Gastroesophageal sphincter (tissue), 4 donors: ENCODE results near the gene BCL2A1. TPM values are rescaled to one million over a fixed set of nuclear protein-coding genes. Genes with fewer than 3 reads are reported as not detected.

ENCODE experiments used
- ATAC-seq: fragments of 150-250 bp; one replicate; pipeline ENCODE4 v1.9.1; 2016; ENCODE audit warnings: mild to moderate bottlenecking, moderate library complexity
- H3K27ac ChIP-seq, 4 donors: fragments of 200-600 bp; sonication (generic) in 3 of 4; 1 replicate in 3 of 4; 2 replicates in 1 of 4; pipeline ENCODE4 v1.5.1; 2016 to 2019
- H3K27me3 ChIP-seq: fragments of 200-600 bp; sonication (generic); one replicate; pipeline ENCODE4 v1.5.1; 2019
- H3K36me3 ChIP-seq, 2 donors: fragments of 200-600 bp; sonication (generic); one replicate each; pipeline ENCODE4 v1.5.1; 2019; ENCODE audit warnings: control low read depth in 1 of 2
- H3K4me1 ChIP-seq, 3 donors: fragments of 200-600 bp; sonication (generic); 1 replicate in 2 of 3; 2 replicates in 1 of 3; pipeline ENCODE4 v1.5.1; 2016 to 2019; ENCODE audit warnings: control low read depth in 2 of 3
- H3K4me3 ChIP-seq, 2 donors: fragments of 200-600 bp; sonication (generic); one replicate each; pipeline ENCODE4 v1.5.1; 2019; ENCODE audit warnings: mild to moderate bottlenecking in 1 of 2, moderate library complexity in 1 of 2
- H3K9me3 ChIP-seq, 3 donors: fragments of 200-600 bp; sonication (generic); one replicate each; pipeline ENCODE4 v1.5.1; 2017 to 2019; ENCODE audit warnings: control low read depth in 2 of 3
- CTCF ChIP-seq, 4 experiments: fragments of 200-600 bp in 2 of 4; fragments of 450-650 bp in 2 of 4; sonication (generic) in 1 of 4; IDR thresholded peaks; one replicate each; pipeline ENCODE4 v1.5.1; 2017 to 2019; ENCODE audit warnings: antibody characterized with exemption in 4 of 4, mild to moderate bottlenecking in 2 of 4, moderate library complexity in 2 of 4
- EP300 ChIP-seq: sonication (generic); formaldehyde crosslinking; IDR thresholded peaks from one replicate; pipeline ENCODE4 v1.6.1; 2017; ENCODE audit warnings: antibody characterized with exemption, mild to moderate bottlenecking
- POLR2A ChIP-seq, 2 donors: fragments of 450-650 bp; IDR thresholded peaks; one replicate each; pipeline ENCODE4 v1.6.1; 2017; ENCODE audit warnings: antibody characterized with exemption in 2 of 2, mild to moderate bottlenecking in 2 of 2, moderate library complexity in 1 of 2
- POLR2AphosphoS5 ChIP-seq: sonication (generic); formaldehyde crosslinking; IDR thresholded peaks from one replicate; pipeline ENCODE4 v1.6.1; 2017; ENCODE audit warnings: antibody characterized with exemption
- WGBS, 2 donors: methylation state at CpG; one replicate each; pipeline ENCODE4 v1.1.5; 2018; ENCODE audit warnings: low coverage in 1 of 2; 5-methylcytosine and 5-hydroxymethylcytosine counted together
- total RNA-seq, 4 donors: library from RNA; depleted of rRNA; stranded (reverse); fragments of >200 nt; gene quantifications; one replicate each; pipeline ENCODE4 v1.1.0, GENCODE V29; 2016

BCL2A1 gene
- total RNA-seq, 4 donors from 2014 or later, result 0.62 to 13.3 TPM; not detected in 2

GRCh38 chr15:79989183-79989582, 18.2 kb upstream of the BCL2A1 start:
- Histone ChIP-seq H3K36me3 (no peaks in the 10 kb centered on the region), H3K4me3 (no peak overlapping the region)

GRCh38 chr15:79988448-79989117, 17.6 kb upstream of the BCL2A1 start:
- no peaks in the 10 kb centered on the region for H3K36me3 ChIP-seq
- TF ChIP-seq CTCF (IDR thresholded peaks at IDR 0.05) (no peak), POLR2AphosphoS5 (no peak), EP300 (no peak), POLR2A (IDR thresholded peaks at IDR 0.05) (no peak)
- ATAC-seq, result no peak
- H3K9me3 ChIP-seq, result no peaks in the 10 kb centered on the region
- H3K4me1 ChIP-seq, result no peaks in the 10 kb centered on the region
- no peak overlapping the region for H3K4me3 ChIP-seq
- H3K27me3 ChIP-seq, result no peaks in the 10 kb centered on the region
- WGBS, 2 donors, result 89% methylated on average over 3 of the region's 3 CpGs; no CpG with 5 or more reads in 1 of the 2 donors
- no peak overlapping the region for H3K27ac ChIP-seq

More at GRCh38 chr15:79989183-79989582, 18.2 kb upstream of the BCL2A1 start:
- H3K27me3 ChIP-seq, result no peaks in the 10 kb centered on the region
- ATAC-seq, result no peak
- H3K27ac ChIP-seq, result no peak overlapping the region
- TF ChIP-seq CTCF (IDR thresholded peaks at IDR 0.05) (no peak), EP300 (no peak), POLR2A (IDR thresholded peaks at IDR 0.05) (no peak), POLR2AphosphoS5 (no peak)
- H3K4me1 ChIP-seq, result no peaks in the 10 kb centered on the region
- H3K9me3 ChIP-seq, result no peaks in the 10 kb centered on the region
- WGBS, 2 donors, result no CpG with 5 or more reads among the region's 2 CpGs

GRCh38 chr15:79987969-79988368, 17.0 kb upstream of the BCL2A1 start:
- Histone ChIP-seq H3K27ac (no peak overlapping the region), H3K9me3 (no peaks in the 10 kb centered on the region), H3K36me3 (no peaks in the 10 kb centered on the region), H3K4me1 (no peaks in the 10 kb centered on the region), H3K4me3 (no peak overlapping the region), H3K27me3 (no peaks in the 10 kb centered on the region)
- WGBS, 2 donors, result 84 to 85% methylated on average over 2 to 3 of the region's 3 CpGs
- TF ChIP-seq CTCF (IDR thresholded peaks at IDR 0.05) (no peak), EP300 (no peak), POLR2A (IDR thresholded peaks at IDR 0.05) (no peak), POLR2AphosphoS5 (no peak)
- ATAC-seq, result no peak

GRCh38 chr15:79987569-79987955, 16.6 kb upstream of the BCL2A1 start:
- no peak for ATAC-seq
- Histone ChIP-seq H3K27ac (no peak overlapping the region), H3K9me3 (no peaks in the 10 kb centered on the region), H3K4me3 (no peak overlapping the region), H3K36me3 (no peaks in the 10 kb centered on the region), H3K4me1 (no peaks in the 10 kb centered on the region), H3K27me3 (no peaks in the 10 kb centered on the region)
- 59 to 70% methylated on average over 7 of the region's 7 CpGs for WGBS, 2 donors
- TF ChIP-seq CTCF (IDR thresholded peaks at IDR 0.05) (no peak), EP300 (no peak), POLR2A (IDR thresholded peaks at IDR 0.05) (no peak)

- Histone ChIP-seq H3K9me3 (no peaks in the 10 kb centered on the region), H3K4me1 (no peaks in the 10 kb centered on the region), H3K4me3 (no peak overlapping the region), H3K27ac (no peak overlapping the region), H3K27me3 (no peaks in the 10 kb centered on the region), H3K36me3 (no peaks in the 10 kb centered on the region)
- TF ChIP-seq POLR2A (IDR thresholded peaks at IDR 0.05) (no peak), CTCF (IDR thresholded peaks at IDR 0.05) (no peak), EP300 (no peak), POLR2AphosphoS5 (no peak)
- WGBS, 2 donors, result 67 to 68% methylated on average over 3 to 7 of the region's 7 CpGs
- no peak for ATAC-seq
These were observed 10.9 kb upstream of the BCL2A1 start for GRCh38 chr15:79981831-79982455.
